KOPT-K1 (cell line): ENCODE results near the gene RPTOR.

ENCODE experiments used
- H3K27ac ChIP-seq: fragments of 200-600 bp; sonication (generic); 2 replicates; pipeline ENCODE4 v1.5.1; 2016; ENCODE audit warnings: antibody characterized with exemption, mild to moderate bottlenecking, low read depth, low read length; ENCODE audit not compliant: poor library complexity, severe bottlenecking
- H3K36me3 ChIP-seq: fragments of 200-600 bp; sonication (generic); 2 replicates; pipeline ENCODE4 v1.5.1; 2017; ENCODE audit warnings: antibody characterized with exemption, mild to moderate bottlenecking, low read length, moderate library complexity; ENCODE audit not compliant: insufficient read depth
- H3K9me3 ChIP-seq: fragments of 200-600 bp; sonication (generic); 2 replicates; pipeline ENCODE4 v1.5.1; 2017; ENCODE audit warnings: antibody characterized with exemption, low read length, mild to moderate bottlenecking; ENCODE audit not compliant: insufficient read depth, poor library complexity, severe bottlenecking

Gene RPTOR

DNA sequence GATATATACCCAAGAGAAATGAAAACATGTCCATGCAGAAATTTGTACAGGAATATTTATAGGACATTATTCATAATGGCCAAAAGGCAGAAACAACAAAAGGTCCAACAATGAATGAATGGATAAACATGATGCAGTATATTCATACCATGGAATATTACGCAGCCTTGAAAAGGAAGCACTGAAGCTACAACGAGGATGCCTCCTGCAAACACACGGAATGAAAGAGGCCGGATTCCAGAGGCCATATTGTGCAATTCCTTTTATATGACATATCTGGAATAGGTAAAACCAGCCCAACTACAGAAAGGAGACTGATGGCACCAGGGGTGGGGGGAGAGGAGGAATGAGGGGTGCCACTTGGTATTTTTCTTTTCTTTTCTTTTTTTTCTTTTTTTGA is 432.5 kb downstream of the RPTOR start:
- Histone ChIP-seq H3K9me3 (no peaks in the 10 kb centered on the region), H3K27ac (no peak overlapping the region), H3K36me3 (no peaks in the 10 kb centered on the region)

DNA sequence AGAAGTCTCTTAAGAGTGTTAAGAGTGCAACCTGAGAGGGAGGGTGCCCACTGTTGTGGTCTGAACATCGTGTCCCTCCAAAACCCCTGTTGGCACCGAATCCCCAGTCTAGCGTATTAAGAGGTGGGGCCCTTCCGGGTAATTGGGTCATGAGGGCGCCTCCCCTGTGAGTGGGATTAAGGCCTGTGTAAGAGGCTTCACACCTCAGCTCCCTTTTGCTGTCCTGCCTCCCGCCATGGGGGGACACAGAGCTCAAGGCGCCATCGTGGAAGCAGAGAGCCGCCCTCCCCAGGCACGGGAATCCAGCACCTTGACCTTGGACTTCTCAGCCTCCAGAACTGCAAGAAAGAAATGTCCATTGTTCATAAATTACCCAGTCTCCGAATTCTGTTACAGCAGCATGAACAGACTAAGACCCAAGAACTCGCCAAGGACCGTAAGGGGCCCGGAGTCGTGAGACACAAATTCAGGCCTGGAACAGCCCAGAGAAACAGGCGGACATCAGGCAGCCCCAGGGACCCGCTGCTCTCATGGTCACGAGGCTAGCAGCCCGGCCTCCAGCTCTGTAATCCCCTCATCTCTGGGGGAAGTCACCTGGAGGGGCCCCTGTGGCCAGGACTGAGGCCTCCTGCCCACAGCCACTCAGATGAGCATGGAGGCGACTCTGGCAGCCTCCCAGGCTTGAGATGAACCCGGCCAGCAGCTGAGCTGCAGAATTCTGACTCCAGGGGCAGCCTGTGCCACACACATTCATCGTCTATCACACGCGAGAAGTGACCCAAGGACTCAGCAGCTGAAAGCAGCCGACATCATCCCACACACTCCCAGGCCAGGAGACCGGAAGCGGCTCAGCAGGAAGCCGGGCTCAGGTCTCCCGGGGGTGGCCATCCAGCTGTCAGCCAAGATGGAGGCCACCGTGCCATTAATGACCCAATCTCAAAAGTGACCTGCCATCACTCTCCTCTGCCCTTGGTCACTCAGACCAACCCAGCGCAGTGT is 434.2 kb downstream of the RPTOR start:
- Histone ChIP-seq H3K36me3 (no peaks in the 10 kb centered on the region), H3K27ac (no peak overlapping the region), H3K9me3 (no peaks in the 10 kb centered on the region)

DNA sequence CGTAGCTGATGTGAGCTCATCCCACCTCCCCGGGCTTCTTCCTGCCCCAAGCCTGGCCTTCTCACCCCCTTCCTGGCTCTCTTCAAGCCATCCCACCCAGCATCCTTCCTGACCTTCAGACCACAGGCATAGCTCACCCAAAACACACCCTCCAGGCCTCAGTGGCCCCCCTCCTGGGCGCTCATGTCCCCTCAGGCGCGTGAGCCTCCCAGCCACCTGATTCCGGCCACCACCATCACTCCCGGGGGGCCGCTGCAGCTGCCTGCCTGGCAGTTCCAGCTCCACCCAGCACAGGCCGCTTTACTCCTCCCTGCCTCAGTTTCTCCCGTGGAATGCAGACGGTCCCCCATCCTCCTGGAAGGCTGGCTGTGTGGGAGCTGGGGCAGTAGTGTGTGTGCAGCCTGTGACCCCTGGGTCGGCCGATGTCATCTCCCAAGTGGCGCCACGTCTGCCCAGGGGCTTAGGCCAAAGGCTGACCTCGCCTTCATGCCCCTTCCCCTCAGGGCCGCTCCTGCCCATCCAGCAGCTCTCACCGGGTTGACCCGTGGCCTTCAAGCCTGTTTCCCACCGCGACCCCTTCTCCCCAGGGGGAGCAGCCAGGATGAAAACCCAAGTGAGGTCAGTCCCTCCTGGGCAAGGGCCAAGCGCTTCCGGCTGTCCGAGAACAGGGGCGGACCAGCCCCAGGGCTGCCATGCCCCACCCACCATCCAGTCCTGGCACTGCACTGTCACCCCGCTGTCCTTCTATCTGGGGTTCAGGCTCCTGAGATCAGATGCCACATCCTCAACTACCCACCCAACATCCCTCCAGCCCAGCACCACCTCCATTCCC is 435.1 kb downstream of the RPTOR start:
- H3K9me3 ChIP-seq = no peaks in the 10 kb centered on the region
- H3K27ac ChIP-seq = no peak overlapping the region
- H3K36me3 ChIP-seq = no peaks in the 10 kb centered on the region

GRCh38 chr17:80980397-80981061 is 435.9 kb downstream of the RPTOR start:
- no peaks in the 10 kb centered on the region for H3K36me3 ChIP-seq
- no peak overlapping the region for H3K27ac ChIP-seq
- H3K9me3 ChIP-seq = no peaks in the 10 kb centered on the region

DNA sequence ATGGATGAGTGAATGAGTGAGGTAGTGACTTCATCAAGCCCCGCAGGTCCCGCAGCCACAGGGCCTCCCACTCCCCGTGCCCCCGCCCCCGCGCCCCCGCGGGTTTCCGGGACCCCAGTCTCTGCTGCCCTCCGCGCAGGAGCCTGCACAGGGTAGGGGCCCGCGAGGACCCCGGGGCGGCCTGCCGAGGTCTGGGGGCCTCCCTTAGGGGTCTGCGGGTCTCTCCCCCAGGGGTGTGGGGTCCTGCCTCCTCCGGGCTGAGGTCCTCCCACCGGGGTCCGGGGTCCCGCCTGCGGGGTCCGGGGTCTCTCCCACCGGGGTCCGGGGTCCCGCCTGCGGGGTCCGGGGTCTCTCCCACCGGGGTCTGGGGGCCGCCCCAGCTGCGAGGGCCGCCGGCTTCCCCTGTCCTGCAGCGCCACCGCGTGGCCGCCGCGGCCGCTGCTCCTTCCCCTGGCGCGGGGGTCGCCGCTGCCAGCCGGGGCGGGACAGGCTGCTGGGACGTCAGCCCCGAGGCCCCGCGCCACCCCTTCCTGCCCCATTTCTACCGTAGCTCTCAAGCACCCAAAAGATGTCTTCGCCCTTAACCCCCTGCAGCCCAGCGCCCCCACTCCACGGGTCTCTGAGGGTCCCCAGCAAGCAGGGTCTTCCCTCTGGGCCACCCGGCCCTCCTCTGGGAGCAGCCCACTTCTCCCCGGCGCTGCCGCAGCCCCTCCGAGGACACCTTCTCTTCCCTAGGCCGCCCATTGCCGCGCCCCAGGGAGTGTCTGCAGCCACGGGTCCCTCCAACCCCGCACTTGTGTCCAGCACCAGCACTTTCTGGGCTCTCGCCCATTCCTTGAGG is 436.6 kb downstream of the RPTOR start:
- Histone ChIP-seq H3K9me3 (no peaks in the 10 kb centered on the region), H3K27ac (no peak overlapping the region), H3K36me3 (no peaks in the 10 kb centered on the region)

DNA sequence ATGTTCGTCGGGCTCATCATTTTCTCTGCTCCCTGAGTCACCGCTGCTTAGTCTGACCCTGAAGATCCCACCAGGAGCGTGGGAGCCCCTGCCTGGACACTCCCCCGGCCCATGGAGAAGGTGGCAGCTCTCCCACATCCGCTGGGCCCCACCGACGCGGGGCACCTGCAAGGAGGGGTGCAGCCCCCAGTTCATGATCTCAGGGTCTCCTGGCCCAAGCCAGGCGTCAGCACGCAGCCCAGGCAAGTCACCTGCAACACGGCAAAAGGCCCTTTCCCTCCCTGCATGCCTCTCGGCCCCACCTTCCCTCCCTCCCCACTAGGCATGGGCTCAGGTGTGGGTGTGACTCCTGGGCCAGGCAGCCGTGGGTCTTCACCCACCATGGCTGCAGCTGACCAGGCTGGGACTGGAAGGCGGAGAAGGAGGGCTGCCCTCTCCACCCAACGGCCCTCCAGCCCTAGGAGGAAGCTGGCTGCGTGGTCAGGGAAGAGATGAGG is 437.3 kb downstream of the RPTOR start:
- Histone ChIP-seq H3K36me3 (no peaks in the 10 kb centered on the region), H3K9me3 (no peaks in the 10 kb centered on the region), H3K27ac (no peak overlapping the region)

DNA sequence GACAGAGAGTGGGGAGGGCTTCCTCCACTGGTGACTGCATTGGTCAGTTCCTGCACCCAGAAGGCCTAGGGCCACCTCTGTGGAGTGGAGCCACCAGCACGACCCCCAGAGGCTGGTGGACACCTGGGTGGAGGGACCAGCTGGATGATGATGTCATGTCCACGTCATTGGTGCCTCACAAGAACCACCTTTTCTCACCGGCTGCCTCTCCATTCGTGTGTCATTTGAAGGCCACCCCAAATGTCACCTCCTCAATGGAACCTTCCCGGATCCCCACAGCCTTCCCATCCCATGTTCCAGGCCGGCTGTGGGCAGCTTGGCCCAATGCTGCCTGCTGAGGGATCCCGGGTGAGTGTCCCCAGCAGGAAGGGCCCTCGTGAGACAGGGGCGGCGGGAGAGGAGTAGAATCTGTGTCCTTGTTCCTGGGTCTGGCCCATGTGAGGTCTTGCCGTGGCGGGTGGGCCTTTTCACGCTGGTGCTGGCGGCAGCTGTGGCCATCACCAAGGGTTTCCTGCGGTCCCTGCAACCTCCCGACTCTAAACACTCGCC is 437.9 kb downstream of the RPTOR start:
- H3K9me3 ChIP-seq = no peaks in the 10 kb centered on the region
- H3K27ac ChIP-seq = no peak overlapping the region
- no peaks in the 10 kb centered on the region for H3K36me3 ChIP-seq

GRCh38 chr17:80983545-80983944 is 438.9 kb downstream of the RPTOR start:
- H3K27ac ChIP-seq = no peak overlapping the region
- H3K9me3 ChIP-seq = no peaks in the 10 kb centered on the region

DNA sequence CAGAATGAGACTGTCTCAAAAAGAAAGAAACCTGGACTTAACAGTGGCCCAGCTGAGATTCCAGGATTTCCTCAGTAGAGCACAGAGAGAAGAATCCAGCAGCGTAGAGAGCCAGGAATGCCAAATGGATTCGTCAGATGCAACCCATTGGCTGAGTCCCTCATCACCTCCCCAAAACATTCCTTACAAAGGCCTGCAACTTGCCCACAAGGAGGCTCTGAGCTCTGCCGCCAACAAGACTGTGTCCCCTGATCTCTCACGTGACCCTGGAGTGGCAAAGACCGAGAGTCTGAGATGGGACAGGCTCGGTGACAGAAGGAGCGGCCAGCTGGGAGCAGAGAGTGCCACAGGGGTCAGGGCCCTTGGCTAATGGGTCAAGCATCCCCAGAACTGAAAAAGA is 440.1 kb downstream of the RPTOR start:
- Histone ChIP-seq H3K36me3 (no peaks in the 10 kb centered on the region), H3K9me3 (no peaks in the 10 kb centered on the region), H3K27ac (no peak overlapping the region)

More at GRCh38 chr17:80983545-80983944, 438.9 kb downstream of the RPTOR start:
- no peaks in the 10 kb centered on the region for H3K36me3 ChIP-seq

DNA sequence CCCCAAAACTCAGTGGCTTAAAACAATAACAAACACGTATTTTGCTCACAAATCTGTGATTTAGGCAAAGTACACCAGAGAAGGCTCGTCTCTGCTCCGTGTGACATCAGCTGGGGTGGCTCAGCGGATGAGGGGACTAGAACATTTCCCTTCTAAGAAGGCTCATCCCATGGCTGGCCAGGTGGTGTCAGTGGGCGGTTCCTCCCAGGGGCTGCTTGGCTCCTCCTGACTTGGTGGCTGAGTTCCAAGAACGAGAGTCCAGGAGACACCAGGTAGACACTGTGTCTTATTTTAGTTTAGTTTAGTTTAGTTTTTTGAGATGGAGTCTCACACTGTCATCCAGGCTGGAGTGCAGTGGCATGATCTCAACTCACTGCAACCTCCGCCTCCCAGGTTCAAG is 441.4 kb downstream of the RPTOR start:
- no peaks in the 10 kb centered on the region for H3K36me3 ChIP-seq
- H3K27ac ChIP-seq = no peak overlapping the region
- no peaks in the 10 kb centered on the region for H3K9me3 ChIP-seq

- Histone ChIP-seq H3K36me3 (no peaks in the 10 kb centered on the region), H3K9me3 (no peaks in the 10 kb centered on the region), H3K27ac (no peak overlapping the region)
These were observed 442.3 kb downstream of the RPTOR start for GRCh38 chr17:80986816-80987475.

DNA sequence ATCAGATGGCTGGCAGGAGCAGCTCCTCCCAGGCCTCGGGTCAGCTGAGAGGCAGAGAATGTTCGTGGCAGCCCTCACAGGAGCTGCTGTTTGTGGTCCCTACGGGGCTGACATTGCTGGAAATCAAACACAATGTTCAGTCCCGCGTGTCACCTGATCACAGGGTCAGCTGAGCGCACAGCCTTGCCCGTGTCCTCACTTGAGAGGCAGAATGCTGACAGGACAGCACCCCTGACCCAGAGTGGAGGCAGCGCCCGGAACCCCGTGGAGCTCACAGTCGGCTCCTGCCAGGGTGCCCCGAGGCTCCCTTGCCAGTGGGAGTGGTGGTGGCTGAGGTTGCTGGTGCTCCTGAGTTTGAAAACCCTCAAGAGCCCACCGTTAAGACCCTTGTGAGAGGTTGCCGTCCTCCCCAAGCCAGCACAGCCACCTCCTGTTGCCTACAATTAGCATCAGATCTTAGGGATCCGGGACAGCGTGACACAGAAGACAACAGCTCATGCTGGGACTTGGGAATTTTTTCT is 443.4 kb downstream of the RPTOR start:
- Histone ChIP-seq H3K9me3 (no peaks in the 10 kb centered on the region), H3K36me3 (no peaks in the 10 kb centered on the region), H3K27ac (no peak overlapping the region)

GRCh38 chr17:80989586-80989913 is 444.9 kb downstream of the RPTOR start:
- Histone ChIP-seq H3K9me3 (no peaks in the 10 kb centered on the region), H3K36me3 (no peaks in the 10 kb centered on the region), H3K27ac (no peak overlapping the region)
